Endothelial cell (in vitro differentiated cells): ENCODE data around the gene ESPL1. TPM values are rescaled to one million over a fixed set of nuclear protein-coding genes. Genes with fewer than 3 reads are reported as not detected.

ENCODE experiments used
- DNase-seq: peaks from one replicate; pipeline ENCODE4 v3.0.0; 2021; ENCODE audit warnings: low spot score
- H3K27ac Mint-ChIP-seq: one replicate; pipeline ENCODE4 v1.8.0; 2021; ENCODE audit warnings: mixed read lengths, inconsistent platforms; ENCODE audit not compliant: unreplicated experiment
- H3K27me3 Mint-ChIP-seq: one replicate; pipeline ENCODE4 v1.8.0; 2021; ENCODE audit warnings: mild to moderate bottlenecking, moderate library complexity, mixed read lengths, inconsistent platforms; ENCODE audit not compliant: unreplicated experiment
- H3K36me3 Mint-ChIP-seq: one replicate; pipeline ENCODE4 v1.8.0; 2021; ENCODE audit warnings: mild to moderate bottlenecking, low read depth, mixed read lengths, inconsistent platforms; ENCODE audit not compliant: unreplicated experiment
- H3K4me1 Mint-ChIP-seq: one replicate; pipeline ENCODE4 v1.8.0; 2021; ENCODE audit warnings: mild to moderate bottlenecking, mixed read lengths, inconsistent platforms; ENCODE audit not compliant: unreplicated experiment
- H3K4me3 Mint-ChIP-seq: one replicate; pipeline ENCODE4 v1.8.0; 2021; ENCODE audit warnings: mild to moderate bottlenecking, mixed read lengths, inconsistent platforms; ENCODE audit not compliant: unreplicated experiment
- H3K9me3 Mint-ChIP-seq: one replicate; pipeline ENCODE4 v1.8.0; 2021; ENCODE audit warnings: mixed read lengths, inconsistent platforms; ENCODE audit not compliant: unreplicated experiment
- CTCF ChIP-seq: fragments of 200-600 bp; sonication (generic); IDR thresholded peaks from one replicate; pipeline ENCODE4 v1.5.0; 2021; ENCODE audit warnings: antibody characterized with exemption; ENCODE audit not compliant: unreplicated experiment
- long read RNA-seq: library from polyadenylated mRNA; unstranded; transcript quantifications from one replicate; pipeline ENCODE4 v2.0.0, GENCODE V29; 2020; ENCODE audit not compliant: unreplicated experiment
- total RNA-seq: library from RNA; stranded (reverse); fragmentation: NEBNext Ultra II Directional; extraction: Animal tissue kit (Norgen Biotek cat#: 25700); gene quantifications from one replicate; pipeline ENCODE4 v1.2.1, GENCODE V29; 2021; ENCODE audit not compliant: unreplicated experiment

Gene ESPL1
- total RNA-seq = 11.8 TPM
- long read RNA-seq = 0 reads

GRCh38 chr12:53267999-53268629, at the start of gene ESPL1:
ESPL1 (plus strand) TSS chr12:53268299; CDS start chr12:53268767, 468 bp downstream.
- Mint-ChIP-seq H3K27ac (no peak within 1 kb of the TSS), H3K4me3 (peak within 1 kb of the TSS; percentile 98), H3K36me3 (peaks cover 13% of the 10 kb centered on the region), H3K27me3 (peaks cover 5% of the 10 kb centered on the region), H3K9me3 (no peaks in the 10 kb centered on the region), H3K4me1 (peaks cover 19% of the 10 kb centered on the region)
- peak; percentile 67 for DNase-seq
- TF ChIP-seq CTCF = no peak

GRCh38 chr12:53218551-53219291, 49.4 kb upstream of the ESPL1 start:
- Mint-ChIP-seq H3K27ac (no peak overlapping the region), H3K9me3 (no peaks in the 10 kb centered on the region), H3K36me3 (peaks cover 4% of the 10 kb centered on the region), H3K4me3 (peak overlapping the region; percentile 90), H3K27me3 (peaks cover 21% of the 10 kb centered on the region), H3K4me1 (peaks cover 77% of the 10 kb centered on the region)
- no peak for DNase-seq
- no peak for TF ChIP-seq CTCF

GRCh38 chr12:53219292-53219955, 48.7 kb upstream of the ESPL1 start:
- no peaks in the 10 kb centered on the region for H3K9me3 Mint-ChIP-seq
- peaks cover 14% of the 10 kb centered on the region for H3K27me3 Mint-ChIP-seq
- DNase-seq = no peak
- TF ChIP-seq CTCF = no peak
- H3K4me1 Mint-ChIP-seq = peaks cover 77% of the 10 kb centered on the region
- H3K4me3 Mint-ChIP-seq = peak overlapping the region; percentile 90
- H3K27ac Mint-ChIP-seq = no peak overlapping the region
- peaks cover 4% of the 10 kb centered on the region for H3K36me3 Mint-ChIP-seq

- H3K27me3 Mint-ChIP-seq = peaks cover 15% of the 10 kb centered on the region
Measured at GRCh38 chr12:53219956-53220693, 48.0 kb upstream of the ESPL1 start.

More at GRCh38 chr12:53219956-53220693, 48.0 kb upstream of the ESPL1 start:
- no peak for DNase-seq
- H3K4me1 Mint-ChIP-seq = peaks cover 77% of the 10 kb centered on the region
- H3K36me3 Mint-ChIP-seq = peaks cover 4% of the 10 kb centered on the region
- H3K27ac Mint-ChIP-seq = peak overlapping the region; percentile 52
- H3K4me3 Mint-ChIP-seq = peak overlapping the region; percentile 91
- no peaks in the 10 kb centered on the region for H3K9me3 Mint-ChIP-seq
- TF ChIP-seq CTCF = no peak
